ENCODE results near the gene OR5C1.
"Not testable (repeated sequence)": the region's sequence is repeated elsewhere in the genome, so short reads cannot be mapped to it uniquely, and the experiment has no call there.

OR5C1 gene

DNA sequence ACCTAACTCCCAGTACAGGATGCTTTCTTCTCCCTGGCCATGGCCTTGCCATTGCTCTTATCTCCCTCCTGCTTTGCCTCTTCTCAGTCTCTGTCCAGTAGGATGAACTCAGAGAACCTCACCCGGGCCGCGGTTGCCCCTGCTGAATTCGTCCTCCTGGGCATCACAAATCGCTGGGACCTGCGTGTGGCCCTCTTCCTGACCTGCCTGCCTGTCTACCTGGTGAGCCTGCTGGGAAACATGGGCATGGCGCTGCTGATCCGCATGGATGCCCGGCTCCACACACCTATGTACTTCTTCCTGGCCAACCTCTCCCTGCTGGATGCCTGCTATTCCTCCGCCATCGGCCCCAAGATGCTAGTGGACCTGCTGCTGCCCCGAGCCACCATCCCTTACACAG, at the start of gene OR5C1:
Gene OR5C1 (plus strand): TSS at position 103 of the 400 bp plus-strand sequence. CDS start 0 bp downstream, at position 103.
- DNase-seq (ENCODE audit: low read depth in 3 of 3): no peak

DNA sequence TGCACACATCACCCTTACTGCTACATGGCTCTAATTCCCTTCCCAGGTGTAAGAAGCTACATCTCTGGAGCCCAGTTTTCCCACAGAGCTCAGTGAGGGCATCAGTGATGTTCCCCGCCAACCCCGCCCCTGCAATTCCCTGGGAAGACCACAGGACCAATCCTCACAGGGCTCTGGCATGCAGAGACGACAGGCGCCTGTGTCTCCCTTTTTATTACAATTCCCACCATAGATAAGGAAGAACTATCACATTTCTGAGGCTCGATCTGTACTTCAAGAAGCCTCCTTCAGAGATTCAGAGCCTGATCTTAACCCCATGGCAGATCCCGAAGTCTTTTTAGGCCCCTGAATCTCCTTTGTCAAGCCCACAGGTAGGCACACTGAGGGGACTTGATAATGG, 46.7 kb upstream of the OR5C1 start, which contains the start of gene OR1L6:
Gene OR1L6 (plus strand): TSS at position 301 of the 400 bp plus-strand sequence. CDS start 7,545 bp downstream, outside the sequence.
- DNase-seq (ENCODE audit: low read depth in 3 of 3): no peak

DNA sequence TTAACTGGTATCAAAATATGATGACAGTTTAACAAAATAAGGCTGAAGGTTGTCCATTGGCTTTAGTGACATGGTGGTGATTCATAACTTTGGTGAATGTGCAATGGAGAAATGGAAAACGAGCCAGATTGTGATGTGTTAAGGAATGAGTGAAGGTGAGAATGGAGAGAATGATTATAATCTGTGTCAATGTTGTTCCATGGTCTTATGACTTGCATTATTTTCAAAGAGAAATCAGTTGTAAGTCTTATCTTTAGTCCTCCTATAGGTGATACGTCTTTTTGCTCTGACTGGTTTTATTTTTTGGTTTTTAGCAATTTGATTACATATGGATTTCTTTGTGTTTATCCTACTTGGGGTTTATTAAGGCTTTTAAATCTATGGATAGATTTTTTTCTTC, 33.9 kb upstream of the OR5C1 start:
- no peak for DNase-seq (ENCODE audit: low read depth in 3 of 3)

DNA sequence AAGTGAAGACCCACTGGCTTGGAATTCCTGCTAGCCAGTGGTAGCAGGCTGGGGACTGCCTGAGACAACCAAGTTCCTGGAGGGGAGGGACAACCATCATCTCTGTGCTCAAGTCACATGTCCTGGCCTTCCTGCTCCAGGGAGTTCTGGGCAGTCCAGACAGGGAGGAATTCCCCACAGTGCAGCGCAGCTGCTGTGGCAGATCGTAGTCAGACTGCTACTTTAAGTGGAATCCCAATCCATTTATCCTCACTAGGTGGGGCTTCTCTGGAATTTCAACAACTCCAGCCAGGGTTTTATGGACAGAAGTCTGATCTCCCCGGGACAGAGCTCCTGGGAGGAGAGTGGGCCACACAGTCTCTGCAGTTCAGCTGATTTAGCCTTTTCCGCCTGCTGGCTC, 20.9 kb upstream of the OR5C1 start:
- no peak for DNase-seq (ENCODE audit: low read depth in 3 of 3)

- no peak for DNase-seq (ENCODE audit: low read depth in 3 of 3)
These were observed 11.7 kb upstream of the OR5C1 start for GRCh38 chr9:122777052-122777451.

GRCh38 chr9:122777935-122778627, 10.7 kb upstream of the OR5C1 start:
- no peak for DNase-seq (ENCODE audit: low read depth in 3 of 3)

- no peak for DNase-seq (ENCODE audit: low read depth in 3 of 3)
These were observed 9.6 kb upstream of the OR5C1 start for GRCh38 chr9:122779181-122779580.

GRCh38 chr9:122780026-122780425, 8.7 kb upstream of the OR5C1 start:
- DNase-seq (ENCODE audit: low read depth in 3 of 3): no peak

GRCh38 chr9:122781671-122782070, 7.1 kb upstream of the OR5C1 start:
- DNase-seq (ENCODE audit: low read depth in 3 of 3): no peak

DNA sequence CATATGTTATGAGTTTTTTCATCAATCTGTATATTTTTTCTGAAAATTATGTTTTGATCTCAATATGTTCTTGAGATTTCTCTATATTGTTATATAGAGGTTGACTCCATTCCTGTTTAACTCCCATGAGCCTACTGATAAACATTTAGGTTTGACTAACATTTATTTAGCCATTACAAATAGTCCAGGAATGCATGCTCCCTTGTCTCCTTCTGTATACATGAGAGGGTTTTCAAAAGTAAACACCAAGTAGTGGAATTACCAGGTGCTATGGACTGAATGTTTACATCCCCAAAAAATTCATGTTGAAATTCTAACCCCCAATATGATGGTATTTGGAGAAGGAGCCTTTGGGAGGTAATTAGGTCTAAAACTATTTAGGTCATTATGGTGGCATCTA, 3.5 kb upstream of the OR5C1 start:
- DNase-seq (ENCODE audit: low read depth in 3 of 3): no peak

DNA sequence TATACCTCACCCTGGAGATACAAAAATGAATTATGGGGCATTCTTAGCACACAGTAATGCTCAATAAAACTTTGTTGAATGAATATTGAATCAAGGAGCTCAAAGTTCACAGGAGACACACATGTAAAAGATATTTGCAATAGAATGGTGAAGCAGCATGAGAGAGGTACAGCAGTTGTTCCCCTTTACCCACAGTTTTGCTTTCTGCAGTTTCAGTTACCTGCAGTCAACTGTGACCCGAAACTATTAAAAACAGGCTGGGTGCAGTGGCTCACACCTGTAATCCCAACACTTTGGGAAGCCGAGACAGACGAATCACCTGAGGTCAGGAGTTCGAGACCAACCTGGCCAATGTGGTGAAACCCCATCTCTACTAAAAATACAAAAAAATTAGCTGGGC, 2.4 kb upstream of the OR5C1 start:
- no peak for DNase-seq (ENCODE audit: low read depth in 3 of 3)

DNA sequence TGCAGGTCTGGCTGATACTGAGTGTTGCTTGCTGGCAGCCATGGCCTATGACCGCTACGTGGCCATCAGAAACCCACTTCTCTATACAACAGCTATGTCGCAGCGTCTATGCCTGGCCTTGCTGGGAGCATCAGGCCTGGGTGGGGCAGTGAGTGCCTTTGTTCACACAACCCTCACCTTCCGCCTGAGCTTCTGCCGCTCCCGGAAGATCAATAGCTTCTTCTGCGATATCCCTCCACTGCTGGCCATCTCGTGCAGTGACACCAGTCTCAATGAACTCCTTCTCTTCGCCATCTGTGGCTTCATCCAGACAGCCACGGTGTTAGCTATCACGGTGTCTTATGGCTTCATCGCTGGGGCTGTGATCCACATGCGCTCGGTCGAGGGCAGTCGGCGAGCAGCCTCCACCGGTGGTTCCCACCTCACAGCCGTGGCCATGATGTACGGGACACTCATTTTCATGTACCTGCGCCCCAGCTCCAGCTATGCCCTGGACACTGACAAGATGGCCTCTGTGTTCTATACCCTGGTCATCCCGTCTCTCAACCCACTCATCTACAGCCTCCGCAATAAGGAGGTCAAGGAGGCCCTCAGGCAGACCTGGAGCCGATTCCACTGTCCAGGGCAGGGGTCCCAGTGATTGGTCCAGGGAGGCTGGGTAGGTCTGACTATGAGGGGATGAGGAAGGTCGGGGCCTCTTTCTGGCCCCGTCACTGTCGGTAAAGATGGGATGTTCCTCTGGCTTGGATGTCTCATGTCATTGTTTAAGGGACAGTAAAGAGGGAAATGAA, 718 bp downstream of the OR5C1 start:
- no peak for DNase-seq (ENCODE audit: low read depth in 3 of 3)

GRCh38 chr9:122791872-122792669, 3.3 kb downstream of the OR5C1 start:
- DNase-seq (ENCODE audit: low read depth in 3 of 3): no peak

- DNase-seq (ENCODE audit: low read depth in 3 of 3): no peak
These were observed 8.8 kb downstream of the OR5C1 start for GRCh38 chr9:122797316-122798063.

DNA sequence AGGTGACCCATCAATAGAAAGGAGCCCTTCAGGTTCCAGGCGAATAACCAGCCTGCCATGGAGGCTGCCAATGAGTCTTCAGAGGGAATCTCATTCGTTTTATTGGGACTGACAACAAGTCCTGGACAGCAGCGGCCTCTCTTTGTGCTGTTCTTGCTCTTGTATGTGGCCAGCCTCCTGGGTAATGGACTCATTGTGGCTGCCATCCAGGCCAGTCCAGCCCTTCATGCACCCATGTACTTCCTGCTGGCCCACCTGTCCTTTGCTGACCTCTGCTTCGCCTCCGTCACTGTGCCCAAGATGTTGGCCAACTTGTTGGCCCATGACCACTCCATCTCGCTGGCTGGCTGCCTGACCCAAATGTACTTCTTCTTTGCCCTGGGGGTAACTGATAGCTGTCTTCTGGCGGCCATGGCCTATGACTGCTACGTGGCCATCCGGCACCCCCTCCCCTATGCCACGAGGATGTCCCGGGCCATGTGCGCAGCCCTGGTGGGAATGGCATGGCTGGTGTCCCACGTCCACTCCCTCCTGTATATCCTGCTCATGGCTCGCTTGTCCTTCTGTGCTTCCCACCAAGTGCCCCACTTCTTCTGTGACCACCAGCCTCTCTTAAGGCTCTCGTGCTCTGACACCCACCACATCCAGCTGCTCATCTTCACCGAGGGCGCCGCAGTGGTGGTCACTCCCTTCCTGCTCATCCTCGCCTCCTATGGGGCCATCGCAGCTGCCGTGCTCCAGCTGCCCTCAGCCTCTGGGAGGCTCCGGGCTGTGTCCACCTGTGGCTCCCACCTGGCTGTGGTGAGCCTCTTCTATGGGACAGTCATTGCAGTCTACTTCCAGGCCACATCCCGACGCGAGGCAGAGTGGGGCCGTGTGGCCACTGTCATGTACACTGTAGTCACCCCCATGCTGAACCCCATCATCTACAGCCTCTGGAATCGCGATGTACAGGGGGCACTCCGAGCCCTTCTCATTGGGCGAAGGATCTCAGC, 11.6 kb downstream of the OR5C1 start, which contains the start of gene OR1K1:
Gene OR1K1 (plus strand): TSS at position 58 of the 995 bp plus-strand sequence. CDS start 0 bp downstream, at position 58.
- no peak for DNase-seq (ENCODE audit: low read depth in 3 of 3)

GRCh38 chr9:122806661-122807060, 17.9 kb downstream of the OR5C1 start:
- no peak for DNase-seq (ENCODE audit: low read depth in 3 of 3)

- DNase-seq (ENCODE audit: low read depth in 3 of 3): peak in 2 of 3 donors; percentile 61 to 66
These were observed 18.7 kb downstream of the OR5C1 start for GRCh38 chr9:122807271-122807900.

DNA sequence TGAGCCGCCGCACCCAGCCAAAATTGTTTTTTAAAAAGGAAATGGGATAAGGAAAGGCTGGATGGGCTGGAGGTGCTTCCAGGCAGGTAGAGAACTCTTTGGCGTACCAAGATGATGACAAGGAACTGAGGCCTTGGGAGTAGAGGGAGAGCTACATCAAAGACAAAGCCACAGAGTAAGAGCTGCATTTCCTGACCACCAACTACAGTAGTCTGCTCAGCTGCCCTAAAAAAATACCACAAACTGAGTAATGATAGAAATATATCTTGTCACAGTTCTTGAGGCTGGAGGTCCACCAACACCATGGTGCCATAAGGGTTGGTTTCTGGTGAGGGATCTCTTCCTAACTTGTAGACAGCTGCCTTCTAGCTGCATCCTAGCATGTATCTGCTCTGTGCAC, 19.4 kb downstream of the OR5C1 start:
- no peak for DNase-seq (ENCODE audit: low read depth in 3 of 3)

DNA sequence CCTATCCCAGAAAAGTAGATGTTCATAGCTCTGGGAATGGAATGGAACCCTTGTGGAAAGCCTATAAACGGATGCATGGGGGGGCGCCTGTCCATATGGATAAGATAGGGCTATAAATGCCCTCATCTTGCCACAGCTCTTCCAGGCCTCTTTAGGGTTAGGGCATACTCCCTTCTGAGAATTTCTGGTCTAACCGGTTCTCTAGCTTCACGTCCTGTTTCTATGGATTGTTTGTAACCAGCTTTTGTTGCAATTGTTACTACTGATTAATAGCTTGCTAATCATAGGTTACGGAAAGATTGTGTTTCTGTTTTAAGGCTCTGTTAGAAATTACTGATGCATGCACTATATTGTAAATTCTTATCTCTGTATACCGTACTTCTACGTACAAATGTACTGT, 20.5 kb downstream of the OR5C1 start:
- not testable (repeated sequence) for DNase-seq (ENCODE audit: low read depth in 3 of 3)

Measured in stimulated activated CD4-positive, alpha-beta T cell treated with anti-CD3 and anti-CD28 coated beads, TNF-alpha, amount 100 ng/mL, for 48 hours (primary cell).